Measurements from ENCODE around the gene ME1.
"Not testable (repeated sequence)": the region's sequence is repeated elsewhere in the genome, so short reads cannot be mapped to it uniquely, and the experiment has no call there.

ME1 gene

GRCh38 chr6:83252719-83253118 is 178.1 kb downstream of the ME1 start:
- DNase-seq = no peak

GRCh38 chr6:83250235-83250634 is 180.6 kb downstream of the ME1 start:
- no peak for DNase-seq

- DNase-seq = no peak
Measured at GRCh38 chr6:83247471-83247870, 183.4 kb downstream of the ME1 start.

GRCh38 chr6:83231146-83231545 is 199.7 kb downstream of the ME1 start:
- no peak for DNase-seq

GRCh38 chr6:83226517-83226916 is 204.3 kb downstream of the ME1 start:
- no peak for DNase-seq

- no peak for DNase-seq
Measured at GRCh38 chr6:83221889-83222479, 208.9 kb downstream of the ME1 start.

GRCh38 chr6:83221276-83221675 is 209.6 kb downstream of the ME1 start:
- DNase-seq = no peak

GRCh38 chr6:83220121-83220520 is 210.7 kb downstream of the ME1 start:
- no peak for DNase-seq

- DNase-seq = no peak
Measured at GRCh38 chr6:83218646-83219045, 212.2 kb downstream of the ME1 start.

GRCh38 chr6:83216806-83217205 is 214.0 kb downstream of the ME1 start:
- DNase-seq = no peak

- DNase-seq = peak; percentile 53
Measured at GRCh38 chr6:83215131-83216047, 215.5 kb downstream of the ME1 start.

GRCh38 chr6:83202031-83202430 is 228.8 kb downstream of the ME1 start:
- no peak for DNase-seq

- no peak for DNase-seq
Measured at GRCh38 chr6:83199863-83200225, 231.0 kb downstream of the ME1 start.

GRCh38 chr6:83199173-83199862 is 231.5 kb downstream of the ME1 start:
- DNase-seq = no peak

- no peak for DNase-seq
Measured at GRCh38 chr6:83198486-83199172, 232.2 kb downstream of the ME1 start.

GRCh38 chr6:83193747-83194566 is 236.9 kb downstream of the ME1 start:
- no peak for DNase-seq

- peak; percentile 48 for DNase-seq
Measured at GRCh38 chr6:83192871-83193746, 237.7 kb downstream of the ME1 start, which contains the start of the genes PGM3 and RWDD2A. Gene PGM3, minus strand, starts transcription at chr6:83193265. Its CDS starts 2,253 bp downstream, at chr6:83191012. Gene RWDD2A, plus strand, starts transcription at chr6:83193357. Its CDS starts 1,095 bp downstream, at chr6:83194452.

GRCh38 chr6:83192456-83192855 is 238.4 kb downstream of the ME1 start:
- DNase-seq = no peak

- DNase-seq = not testable (repeated sequence)
Measured at GRCh38 chr6:83191974-83192373, 238.9 kb downstream of the ME1 start.

- DNase-seq = no peak
Measured at GRCh38 chr6:83190626-83191025, 240.2 kb downstream of the ME1 start.

GRCh38 chr6:83188501-83188900 is 242.3 kb downstream of the ME1 start:
- no peak for DNase-seq
